Right hindlimb (tissue), 1 donor: ENCODE data around the gene PSMB2.
"Not testable (repeated sequence)": the region's sequence is repeated elsewhere in the genome, so short reads cannot be mapped to it uniquely, and the experiment has no call there.

Experiments used
- DNase-seq: peaks from one replicate; pipeline ENCODE4 v3.0.0-alpha.2; 2018

PSMB2 gene

GRCh38 chr1:35591211-35591610 lies 50.1 kb downstream of the PSMB2 start:
- no peak for DNase-seq

- DNase-seq, result no peak
These were observed 50.8 kb downstream of the PSMB2 start for GRCh38 chr1:35590476-35591040.

- DNase-seq, result no peak
These were observed 51.6 kb downstream of the PSMB2 start for GRCh38 chr1:35589516-35590427.

GRCh38 chr1:35588197-35588910 lies 53.0 kb downstream of the PSMB2 start:
- DNase-seq, result no peak

- DNase-seq, result no peak
These were observed 53.6 kb downstream of the PSMB2 start for GRCh38 chr1:35587736-35588135.

GRCh38 chr1:35586808-35587207 lies 54.5 kb downstream of the PSMB2 start:
- no peak for DNase-seq

- not testable (repeated sequence) for DNase-seq
These were observed 55.5 kb downstream of the PSMB2 start for GRCh38 chr1:35585805-35586204.

- DNase-seq, result no peak
These were observed 56.0 kb downstream of the PSMB2 start for GRCh38 chr1:35585281-35585680.

- not testable (repeated sequence) for DNase-seq
These were observed 59.7 kb downstream of the PSMB2 start for GRCh38 chr1:35581621-35582020.

GRCh38 chr1:35580949-35581388 lies 60.4 kb downstream of the PSMB2 start:
- no peak for DNase-seq

- peak; percentile 43 for DNase-seq
These were observed 64.0 kb downstream of the PSMB2 start for GRCh38 chr1:35577071-35577998.

GRCh38 chr1:35576766-35577070 lies 64.6 kb downstream of the PSMB2 start:
- DNase-seq, result not testable (repeated sequence)

- DNase-seq, result peak; percentile 18
These were observed 65.1 kb downstream of the PSMB2 start for GRCh38 chr1:35576061-35576765.

- peak; percentile 7 for DNase-seq
These were observed 65.8 kb downstream of the PSMB2 start for GRCh38 chr1:35575416-35575958.

GRCh38 chr1:35574655-35575415 lies 66.5 kb downstream of the PSMB2 start:
- no peak for DNase-seq

- no peak for DNase-seq
These were observed 67.1 kb downstream of the PSMB2 start for GRCh38 chr1:35574125-35574654.

GRCh38 chr1:35573198-35574124 lies 67.9 kb downstream of the PSMB2 start, which contains the start of gene TFAP2E:
TSS of gene TFAP2E (plus strand) at chr1:35573314. CDS start at chr1:35573578, 264 bp downstream.
- DNase-seq, result peak; percentile 64

GRCh38 chr1:35572296-35572695 lies 69.0 kb downstream of the PSMB2 start:
- DNase-seq, result no peak

GRCh38 chr1:35571263-35571662 lies 70.1 kb downstream of the PSMB2 start:
- no peak for DNase-seq
